ENCODE data around the gene DNASE1L2. TPM values are rescaled to one million over a fixed set of nuclear protein-coding genes. Genes with fewer than 3 reads are reported as not detected.

Gene DNASE1L2, protein sequence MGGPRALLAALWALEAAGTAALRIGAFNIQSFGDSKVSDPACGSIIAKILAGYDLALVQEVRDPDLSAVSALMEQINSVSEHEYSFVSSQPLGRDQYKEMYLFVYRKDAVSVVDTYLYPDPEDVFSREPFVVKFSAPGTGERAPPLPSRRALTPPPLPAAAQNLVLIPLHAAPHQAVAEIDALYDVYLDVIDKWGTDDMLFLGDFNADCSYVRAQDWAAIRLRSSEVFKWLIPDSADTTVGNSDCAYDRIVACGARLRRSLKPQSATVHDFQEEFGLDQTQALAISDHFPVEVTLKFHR
- total RNA-seq (2022; extraction: Qiagen RNA extraction), result 0.77 to 2.0 TPM (median 1.3 TPM) in 5 replicates

DNA sequence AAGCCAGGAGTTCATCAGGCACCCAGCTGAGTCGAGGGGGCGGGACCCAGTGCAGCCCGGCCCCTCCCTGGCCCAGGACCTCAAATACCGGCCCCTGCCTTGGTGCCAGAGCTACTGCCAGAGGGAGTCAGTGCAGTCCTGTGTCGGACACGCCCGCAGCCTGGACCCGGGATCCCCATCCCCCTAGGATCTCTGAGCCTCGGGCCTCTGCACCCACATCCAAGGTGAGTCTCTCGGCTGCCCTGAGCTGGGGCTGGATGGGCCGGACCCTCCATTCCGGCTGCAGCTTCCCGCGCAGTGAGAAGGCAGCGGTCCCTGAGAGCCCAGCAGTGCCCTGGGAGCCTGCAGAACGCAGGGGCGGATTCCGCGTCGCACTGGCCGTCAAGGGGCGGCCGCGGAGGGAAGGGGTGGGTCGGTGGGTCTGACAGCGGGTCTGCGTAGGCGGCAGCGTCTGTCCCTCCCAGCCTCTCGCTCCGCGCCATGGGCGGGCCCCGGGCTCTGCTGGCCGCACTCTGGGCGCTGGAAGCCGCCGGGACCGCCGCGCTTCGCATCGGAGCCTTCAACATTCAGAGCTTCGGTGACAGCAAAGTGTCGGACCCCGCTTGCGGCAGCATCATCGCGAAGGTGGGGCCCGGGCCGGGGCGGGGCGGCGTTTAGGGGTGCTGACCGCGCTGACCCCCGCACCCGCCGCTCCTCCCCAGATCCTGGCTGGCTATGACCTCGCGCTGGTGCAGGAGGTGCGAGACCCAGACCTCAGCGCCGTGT is at the start of gene DNASE1L2:
Gene DNASE1L2, plus strand, starts transcription at position 108 of the 765 bp plus-strand sequence. Its CDS starts 373 bp downstream, at position 481.

DNA sequence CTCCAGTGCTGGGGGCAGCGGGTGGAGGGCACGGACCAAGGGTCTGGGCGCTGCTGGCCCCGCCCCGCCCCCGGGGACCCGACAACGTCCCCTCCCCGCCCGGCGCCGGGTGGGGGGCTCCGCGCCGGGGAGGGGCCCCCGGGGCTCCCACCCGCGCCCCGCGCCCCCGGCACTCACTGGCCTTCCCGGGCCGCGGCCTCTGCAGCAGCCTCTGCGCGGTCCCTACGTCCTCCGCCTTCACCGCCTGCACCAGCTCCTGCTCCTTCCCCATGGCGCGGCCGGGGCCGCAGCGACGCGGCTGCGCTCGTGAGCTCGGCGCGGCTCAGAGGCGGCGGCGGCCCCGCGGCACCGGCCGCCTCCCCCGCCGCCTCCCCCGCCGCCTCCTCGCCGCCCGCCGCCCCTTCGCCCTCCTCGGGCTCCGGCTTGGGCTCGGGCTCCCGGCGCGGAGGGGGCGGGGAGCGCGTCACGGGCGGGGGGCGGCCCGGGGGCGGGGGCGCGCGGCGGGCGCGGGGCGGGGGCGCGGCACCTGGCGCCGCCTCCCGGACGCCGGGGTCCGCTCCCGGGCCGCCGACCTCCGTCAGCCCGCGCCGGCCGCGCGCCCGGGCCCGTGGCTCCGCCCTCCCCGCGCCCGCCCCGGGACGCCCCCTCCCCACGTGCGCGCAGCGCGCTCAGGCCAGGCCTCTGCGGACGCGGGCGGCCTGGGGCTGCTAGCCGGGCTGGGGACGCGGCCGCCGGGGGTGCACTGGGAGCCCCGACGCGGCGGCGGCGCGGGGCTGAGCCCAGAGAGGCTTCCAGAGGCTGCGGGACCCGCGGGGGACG is 39.9 kb upstream of the DNASE1L2 start, which contains the start of gene CASKIN1:
Gene CASKIN1, minus strand, starts transcription at position 444 of the 819 bp plus-strand sequence. Its CDS starts 173 bp downstream, at position 271.

DNA sequence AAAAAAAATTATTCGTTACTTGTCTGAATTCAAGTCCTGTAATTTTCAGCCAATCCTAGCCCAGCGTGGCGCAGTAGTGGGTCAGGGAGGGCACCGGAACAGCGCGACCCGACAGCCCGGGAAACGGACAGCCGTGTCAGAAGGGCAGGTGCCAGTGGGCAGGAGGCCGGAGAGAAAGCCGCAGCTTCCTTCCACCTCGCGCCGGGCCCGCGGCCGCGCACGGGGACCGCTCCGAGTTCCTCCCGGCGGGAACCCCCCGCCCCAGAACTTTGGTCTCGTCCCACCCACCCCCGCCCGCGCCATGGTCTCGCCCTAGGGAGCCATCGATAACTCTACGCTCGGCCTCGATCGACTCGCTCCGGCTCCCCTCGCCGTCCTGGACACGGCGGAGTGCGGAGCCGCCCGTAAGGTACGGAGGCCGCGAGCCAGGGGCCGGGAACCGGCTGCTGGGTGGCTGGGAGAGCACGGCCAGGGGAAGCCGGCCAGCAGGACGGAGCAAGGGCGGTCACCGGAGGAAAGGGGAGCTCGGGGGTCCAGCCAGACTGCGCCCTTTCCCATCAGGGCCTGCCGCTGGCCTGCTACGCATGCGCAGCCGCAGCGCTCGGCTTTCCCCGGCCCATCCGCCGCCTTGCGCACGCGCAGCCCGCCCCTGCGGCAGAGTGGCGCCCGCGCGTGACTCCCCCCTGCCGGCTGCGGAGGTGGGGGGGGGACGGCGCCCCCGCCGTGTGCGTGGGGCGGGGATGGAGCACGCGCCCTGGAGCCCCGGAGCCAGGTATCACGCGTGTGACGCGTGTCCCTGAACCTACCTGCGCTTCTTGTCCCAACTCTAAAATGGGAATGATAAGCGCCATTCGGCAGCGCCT is 30.9 kb upstream of the DNASE1L2 start, which contains the start of gene MLST8:
Gene MLST8, plus strand, starts transcription at position 351 of the 863 bp plus-strand sequence. CDS start 632 bp downstream, outside the sequence.

DNA sequence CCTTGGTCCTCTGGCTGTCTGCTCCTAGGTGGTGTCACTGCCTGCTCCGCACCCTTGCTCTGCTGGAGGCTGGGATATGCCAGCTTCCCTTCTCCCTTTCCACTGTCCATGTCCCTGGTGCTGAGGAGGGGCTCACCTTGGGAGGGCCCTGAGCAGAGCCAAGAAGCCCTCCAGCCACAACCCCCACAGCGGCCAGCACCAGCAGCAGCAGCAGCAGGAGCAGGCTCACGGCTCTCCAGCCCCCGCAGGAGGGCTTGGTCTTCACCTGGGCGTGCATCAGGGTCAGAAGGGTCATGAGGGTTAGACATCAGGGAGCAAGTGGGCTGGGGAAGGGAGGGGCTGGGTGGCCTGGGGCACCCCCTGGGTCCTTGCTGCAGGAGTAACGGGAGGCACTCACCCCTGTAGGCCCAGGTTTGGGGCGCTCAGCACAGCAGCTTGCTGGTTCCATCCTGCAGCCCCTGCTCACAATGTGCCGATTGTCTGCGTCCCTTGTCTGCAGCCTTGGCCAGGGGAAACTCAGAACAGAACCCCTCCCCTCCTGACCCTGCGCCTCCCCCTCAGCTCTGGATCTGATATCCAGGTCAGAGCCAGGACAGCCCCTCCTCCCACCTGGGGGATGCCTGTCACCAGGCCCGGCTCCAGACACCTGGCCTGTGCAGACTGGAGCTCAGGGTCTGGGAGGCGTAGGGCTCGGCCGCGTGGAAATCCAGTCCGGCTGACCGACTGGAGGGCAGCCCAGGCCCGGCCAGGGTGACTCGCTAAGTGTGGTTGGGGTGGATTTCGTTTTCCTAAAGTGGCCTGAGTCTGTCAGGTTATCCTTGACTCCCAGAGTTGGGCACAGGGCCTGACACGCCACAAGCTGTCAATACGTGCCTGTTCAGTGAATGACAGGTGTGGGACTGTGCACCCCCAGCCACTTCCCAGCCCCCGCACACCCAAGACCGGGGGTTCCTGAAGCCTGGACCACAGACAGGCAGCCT is 25.6 kb upstream of the DNASE1L2 start, which contains the start of gene BRICD5:
Gene BRICD5, minus strand, starts transcription at position 478 of the 980 bp plus-strand sequence. Its CDS starts 30 bp downstream, at position 448.

DNA sequence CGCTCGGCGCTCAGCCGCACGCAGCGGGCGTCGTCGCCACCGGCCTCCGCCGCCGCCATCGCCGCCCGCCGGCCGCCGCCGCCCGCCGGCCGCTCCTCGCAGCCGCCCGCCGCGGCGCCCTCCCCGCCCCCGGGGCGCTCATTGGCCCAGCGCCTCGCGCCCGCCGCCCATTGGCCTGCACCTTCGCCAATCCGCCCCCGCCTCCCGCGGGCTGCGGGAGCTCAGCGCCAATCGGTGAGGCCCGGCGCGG is 21.6 kb upstream of the DNASE1L2 start, which contains the start of gene PGP:
Gene PGP, minus strand, starts transcription at position 122 of the 250 bp plus-strand sequence. Its CDS starts 63 bp downstream, at position 59.

DNA sequence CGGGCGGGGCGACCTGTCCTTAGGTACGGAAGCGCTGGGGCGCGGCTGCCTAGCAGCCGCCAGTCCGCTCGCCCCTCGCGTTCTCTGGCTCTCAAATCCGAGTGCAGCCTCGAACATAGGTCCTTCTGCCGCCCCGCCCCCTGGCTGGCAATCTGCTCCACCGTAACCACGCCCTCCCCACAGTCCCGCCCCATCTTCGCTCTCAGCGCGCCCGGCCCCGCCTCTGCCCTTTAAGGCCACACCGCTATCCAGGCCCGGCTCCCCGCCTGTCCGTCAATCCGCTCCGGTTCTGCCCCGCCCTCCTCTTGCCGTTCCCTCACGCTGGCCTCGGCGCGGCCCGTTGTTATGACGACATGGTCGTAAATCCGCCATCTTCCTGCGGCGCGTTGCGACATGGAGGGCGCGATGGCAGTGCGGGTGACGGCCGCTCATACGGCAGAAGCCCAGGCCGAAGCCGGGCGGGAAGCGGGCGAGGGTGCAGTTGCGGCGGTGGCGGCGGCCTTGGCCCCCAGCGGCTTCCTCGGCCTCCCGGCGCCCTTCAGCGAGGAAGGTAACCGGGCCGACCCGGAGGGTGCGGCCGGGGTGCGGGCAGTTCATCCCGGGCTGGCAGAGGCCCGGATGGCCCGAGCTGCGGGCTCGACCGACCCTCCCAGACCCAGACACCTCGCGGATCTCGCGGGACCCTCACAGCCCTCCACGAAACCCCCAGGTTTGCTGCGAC is 12.9 kb upstream of the DNASE1L2 start, which contains the start of gene E4F1:
Gene E4F1, plus strand, starts transcription at position 371 of the 721 bp plus-strand sequence. Its CDS starts 23 bp downstream, at position 394.

DNA sequence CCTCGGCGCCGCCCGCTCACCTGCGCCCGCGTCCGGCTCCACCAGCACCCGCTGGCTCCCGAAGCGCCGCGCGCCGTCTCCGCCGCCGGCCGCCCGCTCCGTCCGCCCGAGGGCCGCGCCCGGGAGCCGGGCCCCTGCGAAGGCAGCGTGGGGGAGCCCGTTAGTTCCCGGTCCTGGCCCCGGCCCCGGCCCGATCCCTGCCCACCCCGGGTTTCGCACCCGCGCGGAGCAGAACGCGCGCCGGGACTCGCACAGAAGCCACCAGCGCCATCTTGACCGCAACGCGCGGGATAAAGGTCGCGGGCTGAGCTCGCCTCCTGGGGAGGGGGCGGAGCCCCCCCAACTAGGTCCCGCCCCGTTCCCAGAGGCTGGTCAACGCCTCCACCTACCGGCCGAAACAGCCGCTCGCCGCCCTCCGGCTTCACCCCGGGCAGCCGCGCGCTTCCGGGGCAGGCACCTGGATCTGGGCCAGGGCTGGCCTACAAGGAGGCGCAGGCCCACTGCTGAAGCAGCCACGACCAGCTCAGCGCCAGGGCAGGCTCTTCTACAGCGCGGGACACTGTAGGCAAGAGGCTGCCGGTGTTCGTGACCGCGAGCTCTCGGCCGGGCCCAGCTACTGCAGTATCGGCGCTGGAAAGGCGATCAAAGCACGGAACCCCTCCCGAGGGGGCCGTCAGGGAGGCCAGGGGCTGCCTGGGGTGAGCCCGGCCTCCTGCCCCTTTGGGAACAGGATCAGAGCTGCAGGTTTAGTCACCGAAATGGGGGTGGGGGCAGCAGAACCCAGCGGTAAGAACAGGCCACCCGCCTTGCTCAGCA is 15.3 kb downstream of the DNASE1L2 start, which contains the start of gene ECI1:
Gene ECI1, minus strand, starts transcription at position 292 of the 816 bp plus-strand sequence. Its CDS starts 21 bp downstream, at position 271.

DNA sequence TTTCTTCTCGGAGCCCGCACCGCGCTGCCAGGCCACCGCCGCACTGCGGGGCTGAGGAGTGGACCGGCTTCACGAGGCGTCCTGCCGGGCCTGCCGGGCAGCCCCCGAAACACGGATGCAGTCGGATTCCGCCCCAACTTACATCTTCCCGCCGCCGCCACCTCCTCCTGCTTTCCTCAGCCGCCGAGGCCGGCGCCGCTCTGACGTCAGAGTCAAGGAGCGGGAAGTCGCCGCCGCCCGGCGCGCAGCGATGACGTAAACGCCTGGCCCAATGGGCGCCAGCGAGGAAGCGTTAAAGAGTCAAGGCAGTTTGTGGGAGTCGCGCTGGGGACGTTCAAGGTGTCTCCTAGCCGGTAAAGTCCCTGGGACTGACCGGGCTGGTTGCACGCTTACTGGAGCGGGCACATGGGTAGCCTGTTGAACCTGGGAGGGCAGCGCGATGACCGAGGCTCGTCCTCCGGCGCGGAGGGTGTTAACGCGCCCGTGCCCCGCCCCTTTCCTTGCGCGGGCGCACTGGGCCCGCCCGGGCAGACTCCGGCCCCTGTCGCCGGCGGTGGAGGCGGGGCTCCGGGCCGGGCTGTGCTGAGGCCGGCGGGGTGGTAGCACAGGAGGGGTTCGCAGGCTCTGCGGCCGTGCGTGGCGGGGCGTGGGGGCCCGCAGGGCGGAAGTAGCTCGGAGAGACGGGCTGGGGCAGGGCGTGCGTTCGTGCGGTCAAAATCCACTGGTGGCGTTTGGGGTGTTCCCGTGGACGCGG is 31.8 kb downstream of the DNASE1L2 start, which contains the start of gene RNPS1:
Gene RNPS1, minus strand, starts transcription at position 214 of the 754 bp plus-strand sequence. CDS start 3,483 bp downstream, outside the sequence.

Other genes with a start within 250 kb of the DNASE1L2 start
- 6.5 to 9.5 TPM (median 7.7 TPM) in 5 replicates for gene SYNGR3, start 246.5 kb upstream of the DNASE1L2 start, total RNA-seq (2022; extraction: Qiagen RNA extraction)
- 43.2 to 63.7 TPM (median 58.6 TPM) in 5 replicates for gene ZNF598, start 226.6 kb upstream of the DNASE1L2 start, total RNA-seq (2022; extraction: Qiagen RNA extraction)
- gene NPW, start 216.7 kb upstream of the DNASE1L2 start, total RNA-seq (2022; extraction: Qiagen RNA extraction), result 0.52 to 0.94 TPM (median 0.70 TPM) in 5 replicates
- 40.1 to 62.6 TPM (median 58.3 TPM) in 5 replicates for gene NHERF2, start 209.5 kb upstream of the DNASE1L2 start, total RNA-seq (2022; extraction: Qiagen RNA extraction)
- 34.2 to 50.8 TPM (median 47.0 TPM) in 5 replicates for gene NTHL1, start 188.6 kb upstream of the DNASE1L2 start, total RNA-seq (2022; extraction: Qiagen RNA extraction)
- 29.8 to 45.0 TPM (median 38.0 TPM) in 5 replicates for gene TSC2, start 188.5 kb upstream of the DNASE1L2 start, total RNA-seq (2022; extraction: Qiagen RNA extraction)
- gene PKD1, start 100.5 kb upstream of the DNASE1L2 start, total RNA-seq (2022; extraction: Qiagen RNA extraction), result 33.0 to 58.8 TPM (median 49.3 TPM) in 5 replicates
- 2.4 to 4.2 TPM (median 3.9 TPM) in 5 replicates for gene RAB26, start 87.8 kb upstream of the DNASE1L2 start, total RNA-seq (2022; extraction: Qiagen RNA extraction)
- gene TRAF7, start 80.7 kb upstream of the DNASE1L2 start, total RNA-seq (2022; extraction: Qiagen RNA extraction), result 34.7 to 54.8 TPM (median 48.4 TPM) in 5 replicates
- gene CASKIN1, start 39.8 kb upstream of the DNASE1L2 start, total RNA-seq (2022; extraction: Qiagen RNA extraction), result 0.33 to 1.1 TPM (median 0.49 TPM) in 5 replicates
- gene MLST8, start 31.0 kb upstream of the DNASE1L2 start, total RNA-seq (2022; extraction: Qiagen RNA extraction), result 39.5 to 58.7 TPM (median 48.6 TPM) in 5 replicates
- gene BRICD5, start 25.6 kb upstream of the DNASE1L2 start, total RNA-seq (2022; extraction: Qiagen RNA extraction), result 2.6 to 6.1 TPM (median 5.7 TPM) in 5 replicates
- gene PGP, start 21.6 kb upstream of the DNASE1L2 start, total RNA-seq (2022; extraction: Qiagen RNA extraction), result 16.2 to 35.5 TPM (median 34.1 TPM) in 5 replicates
- gene E4F1, start 12.9 kb upstream of the DNASE1L2 start, total RNA-seq (2022; extraction: Qiagen RNA extraction), result 18.6 to 29.6 TPM (median 27.2 TPM) in 5 replicates
- gene ECI1, start 15.1 kb downstream of the DNASE1L2 start, total RNA-seq (2022; extraction: Qiagen RNA extraction), result 44.3 to 102 TPM (median 91.5 TPM) in 5 replicates
- gene RNPS1, start 31.7 kb downstream of the DNASE1L2 start, total RNA-seq (2022; extraction: Qiagen RNA extraction), result 243 to 289 TPM (median 255 TPM) in 5 replicates
- gene ABCA3, start 104.3 kb downstream of the DNASE1L2 start, total RNA-seq (2022; extraction: Qiagen RNA extraction), result 14.5 to 21.9 TPM (median 20.1 TPM) in 5 replicates
- gene CCNF, start 193.0 kb downstream of the DNASE1L2 start, total RNA-seq (2022; extraction: Qiagen RNA extraction), result 19.4 to 24.5 TPM (median 22.6 TPM) in 5 replicates
- 15.1 to 24.1 TPM (median 18.4 TPM) in 5 replicates for gene TEDC2, start 223.7 kb downstream of the DNASE1L2 start, total RNA-seq (2022; extraction: Qiagen RNA extraction)
- 0.13 TPM in 1 of 5 replicates, not detected in the others for gene NTN3, start 234.9 kb downstream of the DNASE1L2 start, total RNA-seq (2022; extraction: Qiagen RNA extraction)
- gene TBC1D24, start 238.7 kb downstream of the DNASE1L2 start, total RNA-seq (2022; extraction: Qiagen RNA extraction), result 4.8 to 8.2 TPM (median 7.5 TPM) in 5 replicates

Measured in A549 treated with Mapracorat at 1 μM for 4 hours (cell line).